ENCODE results near the gene ATF6.

ATF6 gene

GRCh38 chr1:161866241-161866640 is 100.1 kb downstream of the ATF6 start:
- H3K4me3 ChIP-seq (ENCODE audit: low read depth, low read length), result no peak overlapping the region
- no peak for TF ChIP-seq CTCF (IDR thresholded peaks at IDR 0.05; ENCODE audit: borderline replicate concordance, insufficient read depth, low read depth, low read length)

- H3K4me3 ChIP-seq (ENCODE audit: low read depth, low read length), result no peak overlapping the region
- TF ChIP-seq CTCF (IDR thresholded peaks at IDR 0.05; ENCODE audit: borderline replicate concordance, insufficient read depth, low read depth, low read length), result no peak
Measured at GRCh38 chr1:161868832-161869231, 102.7 kb downstream of the ATF6 start.

GRCh38 chr1:161869291-161869690 is 103.2 kb downstream of the ATF6 start:
- H3K4me3 ChIP-seq (ENCODE audit: low read depth, low read length), result no peak overlapping the region
- no peak for TF ChIP-seq CTCF (IDR thresholded peaks at IDR 0.05; ENCODE audit: borderline replicate concordance, insufficient read depth, low read depth, low read length)

GRCh38 chr1:161872506-161872905 is 106.4 kb downstream of the ATF6 start:
- no peak for TF ChIP-seq CTCF (IDR thresholded peaks at IDR 0.05; ENCODE audit: borderline replicate concordance, insufficient read depth, low read depth, low read length)
- H3K4me3 ChIP-seq (ENCODE audit: low read depth, low read length), result no peak overlapping the region

GRCh38 chr1:161879261-161879660 is 113.1 kb downstream of the ATF6 start:
- TF ChIP-seq CTCF (IDR thresholded peaks at IDR 0.05; ENCODE audit: borderline replicate concordance, insufficient read depth, low read depth, low read length), result no peak
- H3K4me3 ChIP-seq (ENCODE audit: low read depth, low read length), result no peak overlapping the region

- H3K4me3 ChIP-seq (ENCODE audit: low read depth, low read length), result no peak overlapping the region
- TF ChIP-seq CTCF (IDR thresholded peaks at IDR 0.05; ENCODE audit: borderline replicate concordance, insufficient read depth, low read depth, low read length), result no peak
Measured at GRCh38 chr1:161884475-161884874, 118.4 kb downstream of the ATF6 start.

- H3K4me3 ChIP-seq (ENCODE audit: low read depth, low read length), result no peak overlapping the region
- TF ChIP-seq CTCF (IDR thresholded peaks at IDR 0.05; ENCODE audit: borderline replicate concordance, insufficient read depth, low read depth, low read length), result no peak
Measured at GRCh38 chr1:161885003-161885402, 118.9 kb downstream of the ATF6 start.
